ENCODE results near the gene ZFHX2.

Gene ZFHX2

GRCh38 chr14:23520899-23521533 is 30.5 kb downstream of the ZFHX2 start:
- TF ChIP-seq ZBTB7A (IDR thresholded peaks at IDR 0.05; ENCODE audit: low read depth), result no peak
- TF ChIP-seq EP300 (IDR thresholded peaks at IDR 0.05; ENCODE audit: borderline replicate concordance), result no peak
- TF ChIP-seq, protein P1, sequence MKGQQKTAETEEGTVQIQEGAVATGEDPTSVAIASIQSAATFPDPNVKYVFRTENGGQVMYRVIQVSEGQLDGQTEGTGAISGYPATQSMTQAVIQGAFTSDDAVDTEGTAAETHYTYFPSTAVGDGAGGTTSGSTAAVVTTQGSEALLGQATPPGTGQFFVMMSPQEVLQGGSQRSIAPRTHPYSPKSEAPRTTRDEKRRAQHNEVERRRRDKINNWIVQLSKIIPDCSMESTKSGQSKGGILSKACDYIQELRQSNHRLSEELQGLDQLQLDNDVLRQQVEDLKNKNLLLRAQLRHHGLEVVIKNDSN (IDR thresholded peaks at IDR 0.05), result no peak
- TF ChIP-seq NFIC (IDR thresholded peaks at IDR 0.05), result no peak
- TF ChIP-seq, protein P2, sequence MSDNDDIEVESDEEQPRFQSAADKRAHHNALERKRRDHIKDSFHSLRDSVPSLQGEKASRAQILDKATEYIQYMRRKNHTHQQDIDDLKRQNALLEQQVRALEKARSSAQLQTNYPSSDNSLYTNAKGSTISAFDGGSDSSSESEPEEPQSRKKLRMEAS (IDR thresholded peaks at IDR 0.05), result no peak
- no peak for TF ChIP-seq EGR1 (IDR thresholded peaks at IDR 0.05)
- no peak for TF ChIP-seq CEBPB (IDR thresholded peaks at IDR 0.05)
- TF ChIP-seq TCF12 (IDR thresholded peaks at IDR 0.05; ENCODE audit: low read depth), result no peak
- TF ChIP-seq YY1 (IDR thresholded peaks at IDR 0.05; ENCODE audit: low read depth), result no peak
- TF ChIP-seq CREB1 (IDR thresholded peaks at IDR 0.05; ENCODE audit: low read depth), result no peak
- no peak for TF ChIP-seq TAF1 (IDR thresholded peaks at IDR 0.05; ENCODE audit: low read depth)
- no peak for TF ChIP-seq FOXM1 (IDR thresholded peaks at IDR 0.05; ENCODE audit: borderline replicate concordance, low read depth)
- no peak for TF ChIP-seq TEAD4 (IDR thresholded peaks at IDR 0.05)

DNA sequence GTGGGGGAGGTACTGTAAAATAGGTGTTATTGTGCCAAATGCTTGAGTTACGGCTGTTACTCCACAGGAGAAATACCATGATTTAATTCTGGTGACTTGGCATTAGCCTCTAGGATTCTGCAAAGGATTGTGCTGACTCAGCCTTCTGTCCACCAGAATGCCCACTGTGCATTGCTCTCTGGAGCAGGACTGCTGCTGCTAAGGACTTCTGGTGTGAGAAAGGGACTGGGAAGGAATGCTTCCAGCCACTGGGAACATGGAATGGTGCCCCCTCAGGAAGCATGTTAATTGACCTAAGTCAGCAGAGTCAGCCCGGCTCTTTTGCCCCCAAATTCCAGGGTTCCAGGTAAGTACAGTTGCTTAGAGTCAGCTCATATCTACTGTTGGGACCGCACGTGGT is 32.9 kb downstream of the ZFHX2 start:
- TF ChIP-seq TCF12 (IDR thresholded peaks at IDR 0.05; ENCODE audit: low read depth) (no peak), TAF1 (IDR thresholded peaks at IDR 0.05; ENCODE audit: low read depth) (no peak), CREB1 (IDR thresholded peaks at IDR 0.05; ENCODE audit: low read depth) (no peak), EGR1 (IDR thresholded peaks at IDR 0.05) (no peak), RAD21 (IDR thresholded peaks at IDR 0.05; ENCODE audit: low read depth) (no peak), EP300 (IDR thresholded peaks at IDR 0.05; ENCODE audit: borderline replicate concordance) (no peak), YY1 (IDR thresholded peaks at IDR 0.05; ENCODE audit: low read depth) (no peak), FOXM1 (IDR thresholded peaks at IDR 0.05; ENCODE audit: borderline replicate concordance, low read depth) (no peak), ZBTB7A (IDR thresholded peaks at IDR 0.05; ENCODE audit: low read depth) (no peak), TEAD4 (IDR thresholded peaks at IDR 0.05) (no peak), CEBPB (IDR thresholded peaks at IDR 0.05) (no peak), NFIC (IDR thresholded peaks at IDR 0.05) (no peak)
- TF ChIP-seq, protein P2 (IDR thresholded peaks at IDR 0.05), result no peak
- TF ChIP-seq, protein P3, sequence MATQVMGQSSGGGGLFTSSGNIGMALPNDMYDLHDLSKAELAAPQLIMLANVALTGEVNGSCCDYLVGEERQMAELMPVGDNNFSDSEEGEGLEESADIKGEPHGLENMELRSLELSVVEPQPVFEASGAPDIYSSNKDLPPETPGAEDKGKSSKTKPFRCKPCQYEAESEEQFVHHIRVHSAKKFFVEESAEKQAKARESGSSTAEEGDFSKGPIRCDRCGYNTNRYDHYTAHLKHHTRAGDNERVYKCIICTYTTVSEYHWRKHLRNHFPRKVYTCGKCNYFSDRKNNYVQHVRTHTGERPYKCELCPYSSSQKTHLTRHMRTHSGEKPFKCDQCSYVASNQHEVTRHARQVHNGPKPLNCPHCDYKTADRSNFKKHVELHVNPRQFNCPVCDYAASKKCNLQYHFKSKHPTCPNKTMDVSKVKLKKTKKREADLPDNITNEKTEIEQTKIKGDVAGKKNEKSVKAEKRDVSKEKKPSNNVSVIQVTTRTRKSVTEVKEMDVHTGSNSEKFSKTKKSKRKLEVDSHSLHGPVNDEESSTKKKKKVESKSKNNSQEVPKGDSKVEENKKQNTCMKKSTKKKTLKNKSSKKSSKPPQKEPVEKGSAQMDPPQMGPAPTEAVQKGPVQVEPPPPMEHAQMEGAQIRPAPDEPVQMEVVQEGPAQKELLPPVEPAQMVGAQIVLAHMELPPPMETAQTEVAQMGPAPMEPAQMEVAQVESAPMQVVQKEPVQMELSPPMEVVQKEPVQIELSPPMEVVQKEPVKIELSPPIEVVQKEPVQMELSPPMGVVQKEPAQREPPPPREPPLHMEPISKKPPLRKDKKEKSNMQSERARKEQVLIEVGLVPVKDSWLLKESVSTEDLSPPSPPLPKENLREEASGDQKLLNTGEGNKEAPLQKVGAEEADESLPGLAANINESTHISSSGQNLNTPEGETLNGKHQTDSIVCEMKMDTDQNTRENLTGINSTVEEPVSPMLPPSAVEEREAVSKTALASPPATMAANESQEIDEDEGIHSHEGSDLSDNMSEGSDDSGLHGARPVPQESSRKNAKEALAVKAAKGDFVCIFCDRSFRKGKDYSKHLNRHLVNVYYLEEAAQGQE (IDR thresholded peaks at IDR 0.05; ENCODE audit: low read depth), result no peak
- TF ChIP-seq, protein P1 (IDR thresholded peaks at IDR 0.05), result no peak

GRCh38 chr14:23517650-23518326 is 33.8 kb downstream of the ZFHX2 start:
- TF ChIP-seq FOXM1 (IDR thresholded peaks at IDR 0.05; ENCODE audit: borderline replicate concordance, low read depth) (no peak), EGR1 (IDR thresholded peaks at IDR 0.05) (no peak), YY1 (IDR thresholded peaks at IDR 0.05; ENCODE audit: low read depth) (no peak), RAD21 (IDR thresholded peaks at IDR 0.05; ENCODE audit: low read depth) (no peak), NFIC (IDR thresholded peaks at IDR 0.05) (no peak), TEAD4 (IDR thresholded peaks at IDR 0.05) (no peak), EP300 (IDR thresholded peaks at IDR 0.05; ENCODE audit: borderline replicate concordance) (no peak), CEBPB (IDR thresholded peaks at IDR 0.05) (no peak)
- TF ChIP-seq, protein P3 (IDR thresholded peaks at IDR 0.05; ENCODE audit: low read depth), result no peak
- TF ChIP-seq, protein P2 (IDR thresholded peaks at IDR 0.05), result no peak

DNA sequence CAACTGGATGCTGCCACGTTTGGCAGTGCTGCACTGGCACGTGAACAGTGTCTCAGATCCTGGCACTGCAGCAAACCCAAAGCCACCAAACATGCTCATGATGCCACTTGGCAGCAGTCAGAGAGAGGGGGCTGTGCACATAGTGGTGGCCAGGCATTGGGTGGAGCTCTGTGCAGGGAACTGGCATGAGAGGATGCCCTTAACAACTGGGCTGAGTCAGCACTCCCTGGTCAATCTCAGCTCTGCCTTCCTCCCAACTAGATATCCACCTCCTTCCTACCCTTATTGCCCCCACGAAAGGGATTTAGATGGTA is 37.0 kb downstream of the ZFHX2 start:
- TF ChIP-seq TEAD4 (IDR thresholded peaks at IDR 0.05) (no peak), TCF12 (IDR thresholded peaks at IDR 0.05; ENCODE audit: low read depth) (no peak), ZBTB7A (IDR thresholded peaks at IDR 0.05; ENCODE audit: low read depth) (no peak)
- TF ChIP-seq, protein P2 (IDR thresholded peaks at IDR 0.05), result no peak
